HG03097 (cell line): ENCODE results near the gene PGA3.
"Not testable (repeated sequence)": the region's sequence is repeated elsewhere in the genome, so short reads cannot be mapped to it uniquely, and the experiment has no call there.

Experiments used
- ATAC-seq: cut with Tn5 transposase; IDR thresholded peaks from one replicate; pipeline ENCODE4 v1.9.1; 2021; ENCODE audit not compliant: unreplicated experiment, low FRiP score

PGA3 gene

DNA sequence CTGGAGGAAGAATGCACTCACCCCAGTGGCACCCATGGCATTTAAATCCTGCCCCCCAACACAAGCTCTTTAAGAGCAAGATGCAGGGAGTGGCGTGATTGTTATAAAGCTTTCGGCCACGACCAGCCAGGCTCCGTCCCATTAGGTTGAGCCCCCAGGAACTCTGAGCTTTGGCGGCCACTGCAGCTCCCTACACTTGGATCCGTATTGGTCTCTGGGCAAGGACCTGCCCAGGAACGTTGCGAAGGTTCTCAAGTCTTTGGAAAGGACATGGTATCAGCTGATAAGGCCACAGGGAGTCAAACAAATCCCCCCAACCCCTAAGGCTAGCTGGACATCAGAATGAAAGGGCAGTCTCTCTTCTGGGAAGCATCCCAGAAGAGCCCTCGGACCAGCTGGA is 32.7 kb upstream of the PGA3 start:
- ATAC-seq, result no peak

DNA sequence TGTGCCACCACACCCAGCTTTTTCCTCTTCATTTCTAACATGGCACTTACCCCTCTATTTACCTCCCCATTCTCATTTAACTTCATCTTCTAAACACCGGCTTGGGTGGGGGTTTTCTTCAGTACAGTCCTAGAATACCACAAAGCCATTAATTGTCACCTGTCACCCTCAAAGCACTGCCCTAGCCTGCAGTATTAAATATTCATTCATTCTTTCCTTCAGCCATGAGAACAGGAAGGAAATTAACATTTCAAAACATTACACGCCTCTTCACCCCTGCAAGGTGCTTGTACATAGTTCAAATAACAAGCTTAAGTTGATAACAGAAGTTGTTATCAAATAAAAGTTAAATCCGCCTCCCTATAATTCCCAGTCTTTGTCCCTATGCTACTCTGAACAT is 31.4 kb upstream of the PGA3 start:
- no peak for ATAC-seq

DNA sequence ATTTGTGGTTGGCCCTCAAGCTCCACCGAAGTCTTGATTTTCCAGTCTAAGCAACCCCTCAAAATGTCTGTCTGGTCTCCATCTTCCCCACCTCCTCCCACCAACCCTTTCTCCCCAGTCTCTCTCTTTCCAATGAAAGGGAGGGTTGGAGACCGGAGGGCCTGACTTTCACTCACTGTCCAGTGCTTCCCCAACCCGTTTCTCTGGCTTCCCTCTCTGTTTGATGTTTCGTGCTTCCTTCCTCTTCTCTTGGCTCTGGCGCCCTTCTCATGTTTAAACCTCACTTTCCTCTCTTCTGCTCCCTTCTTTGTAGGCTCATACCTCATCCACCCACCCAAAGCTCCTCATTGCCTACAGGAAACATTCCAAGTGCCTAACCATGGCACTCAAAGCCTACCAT is 31.0 kb upstream of the PGA3 start:
- ATAC-seq, result no peak

DNA sequence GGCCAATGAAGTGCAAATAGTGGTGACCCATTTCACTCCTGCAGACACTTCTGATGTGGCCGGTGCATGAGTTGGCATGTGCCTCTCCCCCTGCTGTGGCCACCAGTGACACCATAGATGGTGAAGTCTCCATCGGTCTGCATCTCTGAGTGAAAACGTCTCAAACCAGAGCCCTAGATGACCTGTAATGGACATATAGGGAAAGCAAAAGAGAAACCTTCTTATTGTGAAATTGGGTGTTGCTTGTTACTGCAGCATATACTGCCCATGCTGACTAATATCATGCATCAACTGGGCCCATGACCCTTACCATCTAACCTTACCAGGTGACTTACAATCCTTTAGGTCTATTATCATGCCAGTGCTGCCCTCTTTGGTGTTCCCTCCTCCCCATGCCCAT is 30.4 kb upstream of the PGA3 start:
- no peak for ATAC-seq

DNA sequence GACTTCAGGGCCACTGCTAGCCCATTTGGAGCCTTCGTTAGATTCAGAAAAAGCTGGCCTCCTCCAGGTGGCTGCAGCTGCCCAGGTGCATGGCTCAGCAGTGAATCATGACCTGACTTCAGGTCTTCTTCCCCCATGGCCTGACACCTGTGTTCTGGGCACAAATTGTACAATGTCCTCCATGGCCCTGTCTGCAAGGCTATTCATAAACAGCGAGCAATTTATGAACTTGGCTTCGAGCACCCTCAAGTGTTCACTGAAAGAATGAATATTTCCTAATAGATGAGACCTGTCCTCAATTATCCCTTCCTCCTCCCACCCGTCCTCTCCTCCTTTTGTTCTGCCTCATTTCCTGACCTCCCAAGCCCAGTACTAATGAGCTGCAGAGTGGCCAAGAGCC is 29.9 kb upstream of the PGA3 start:
- no peak for ATAC-seq

DNA sequence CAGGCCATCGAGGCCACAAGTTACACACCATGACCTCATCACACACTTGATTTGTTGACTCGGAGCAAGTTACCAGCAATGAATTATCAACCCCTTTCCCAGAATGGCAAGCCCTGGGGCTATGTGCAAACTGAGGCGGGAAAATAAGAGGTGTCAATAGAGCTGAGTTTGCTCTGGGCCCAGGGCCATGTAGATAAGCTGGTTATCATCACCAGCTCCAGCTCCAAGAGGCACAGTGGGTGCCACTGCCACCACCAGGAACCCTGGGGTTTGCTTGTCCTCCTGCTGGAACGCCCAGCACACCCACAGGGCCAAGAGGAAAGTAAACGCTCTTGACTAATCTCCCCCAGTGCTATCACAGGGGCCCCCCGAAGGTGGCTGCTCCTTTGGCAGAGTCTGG is 29.0 kb upstream of the PGA3 start:
- no peak for ATAC-seq

DNA sequence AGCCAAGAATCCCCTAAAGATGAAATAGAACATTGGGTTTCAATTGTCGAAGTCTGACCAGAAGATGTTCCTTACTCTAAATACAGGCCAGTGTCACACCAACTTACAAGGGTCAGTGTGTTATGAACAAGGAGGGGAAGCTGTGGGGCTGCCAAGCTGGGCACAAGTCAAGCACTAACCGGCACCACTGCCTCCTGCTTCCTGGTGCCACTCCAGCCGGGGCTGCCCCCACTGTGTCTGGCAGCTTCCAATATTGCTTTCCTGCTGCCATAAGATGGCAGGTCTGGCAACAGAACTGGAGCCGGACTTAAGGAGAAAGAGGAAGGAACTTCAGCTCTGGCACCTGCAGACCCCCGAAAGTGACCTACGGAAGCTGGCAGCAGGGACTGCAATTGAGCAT is 28.4 kb upstream of the PGA3 start:
- ATAC-seq, result no peak

DNA sequence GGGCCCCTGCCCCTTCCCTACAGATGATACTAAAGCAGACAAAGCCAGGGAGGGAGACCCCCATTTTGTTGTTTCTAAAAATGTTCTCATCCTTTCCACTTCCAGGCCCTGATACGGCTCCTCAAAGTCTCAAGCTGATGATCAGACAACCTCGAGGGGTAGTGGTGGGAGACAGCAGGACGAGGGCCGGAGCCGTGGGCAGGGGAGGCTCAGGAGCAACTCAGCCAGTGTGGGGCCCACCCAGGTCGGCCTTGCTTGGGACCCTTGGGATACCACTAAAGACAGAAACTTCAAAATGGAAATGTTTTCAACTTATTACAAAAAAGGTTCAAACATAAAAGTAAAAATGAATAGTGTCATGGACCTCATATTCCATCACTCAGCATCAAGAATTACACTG is 26.9 kb upstream of the PGA3 start:
- no peak for ATAC-seq

DNA sequence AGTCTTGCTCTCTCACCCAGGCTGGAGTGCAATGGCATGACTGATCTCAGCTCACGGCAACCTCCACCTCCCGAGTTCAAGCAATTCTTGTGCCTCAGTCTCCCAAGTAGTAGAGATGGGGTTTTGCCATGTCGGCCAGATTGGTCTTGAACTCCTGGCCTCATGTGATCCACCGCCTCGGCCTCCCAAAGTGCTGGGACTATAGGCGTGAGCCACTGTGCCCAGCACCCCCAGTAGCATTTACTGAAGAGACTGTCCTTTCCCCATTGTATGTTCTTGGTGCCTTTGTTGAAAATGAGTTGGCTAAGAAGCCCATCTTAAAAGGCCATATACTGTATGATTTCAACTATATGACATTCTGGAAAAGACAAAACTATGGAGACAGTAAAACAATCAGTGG is 23.1 kb upstream of the PGA3 start:
- ATAC-seq, result not testable (repeated sequence)

DNA sequence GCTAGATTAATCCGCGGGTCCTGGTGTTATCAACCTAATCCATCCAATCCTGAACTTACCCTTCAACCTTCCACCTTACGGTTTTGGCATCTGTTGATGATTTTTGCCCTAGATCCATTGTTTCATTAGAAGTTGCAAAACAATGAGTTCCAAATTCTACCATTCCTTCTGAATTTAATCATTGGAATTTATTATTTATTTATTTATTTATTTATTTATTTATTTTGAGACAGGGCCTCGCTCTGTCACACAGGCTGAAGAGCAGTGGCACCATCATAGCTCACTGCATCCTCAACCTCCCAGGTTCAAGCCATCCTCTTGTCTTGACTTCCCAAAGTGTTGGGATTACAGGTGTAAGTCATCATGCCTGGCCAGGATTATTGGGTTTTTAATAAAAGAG is 21.8 kb upstream of the PGA3 start:
- no peak for ATAC-seq

DNA sequence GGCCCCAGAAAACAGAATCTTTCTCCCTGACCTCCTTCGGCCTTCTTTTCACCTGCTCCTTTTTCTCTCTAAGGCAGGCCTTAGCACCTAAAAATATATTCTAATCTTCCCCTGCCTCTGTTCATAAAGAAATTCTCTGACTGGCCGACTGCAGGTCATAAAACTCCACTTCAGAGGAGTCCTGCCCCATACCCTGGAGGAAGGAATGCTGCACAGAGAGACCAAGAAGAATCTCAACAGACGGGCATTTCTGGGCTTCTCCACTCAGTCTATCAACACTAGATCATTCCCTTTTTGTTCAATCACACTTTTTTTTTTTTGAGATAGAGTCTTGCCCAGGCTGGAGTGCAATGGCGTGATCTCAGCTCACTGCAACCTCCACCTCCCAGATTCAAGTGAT is 19.7 kb upstream of the PGA3 start:
- ATAC-seq, result no peak

DNA sequence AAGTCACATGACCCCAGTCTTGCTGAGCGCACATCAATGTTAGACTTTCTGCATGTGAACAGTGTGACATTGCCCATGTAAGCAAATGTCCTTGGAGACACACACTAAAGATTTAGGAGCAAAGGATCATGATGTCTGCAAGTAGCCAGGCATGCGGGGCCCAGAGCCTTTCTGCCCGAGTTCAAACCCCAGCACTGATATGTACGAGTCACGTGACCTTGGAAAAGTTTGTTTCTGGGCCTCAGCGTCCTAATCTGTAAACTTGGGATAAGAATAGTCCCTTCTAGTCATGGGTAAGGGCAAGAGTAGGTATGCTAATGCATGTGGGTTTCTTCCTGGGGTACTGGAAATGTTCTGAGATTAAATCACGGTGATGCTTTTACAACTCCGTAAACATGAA is 16.8 kb upstream of the PGA3 start:
- no peak for ATAC-seq

DNA sequence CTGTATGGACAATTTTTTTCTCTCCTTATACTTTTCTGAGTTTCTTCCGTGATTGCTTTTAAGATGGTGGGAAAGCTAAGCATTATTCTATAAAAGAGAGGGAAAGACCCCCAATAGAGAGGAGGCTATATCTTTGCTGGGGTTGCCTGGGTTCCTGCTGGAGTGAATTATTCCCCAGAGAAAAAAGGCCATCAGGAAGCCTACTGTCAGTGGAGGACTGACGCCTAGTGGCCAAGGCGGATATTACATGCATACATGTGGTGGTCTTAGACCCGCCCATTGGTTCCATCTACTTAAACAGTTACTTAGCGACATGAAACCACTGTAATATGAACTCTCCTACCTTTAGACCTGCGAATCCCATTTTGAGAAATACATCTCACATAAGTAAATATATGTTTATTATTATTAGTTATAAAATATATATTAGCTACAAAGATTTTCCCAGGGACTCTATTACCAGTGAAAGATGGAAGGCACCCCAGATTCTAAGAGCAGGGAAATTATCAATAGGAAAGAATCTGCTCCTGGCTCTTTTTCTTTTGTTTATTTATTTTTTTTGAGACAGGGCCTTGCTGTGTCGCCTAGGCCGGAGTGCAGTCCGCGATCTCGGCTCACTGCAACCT is 15.7 kb upstream of the PGA3 start:
- ATAC-seq, result no peak

DNA sequence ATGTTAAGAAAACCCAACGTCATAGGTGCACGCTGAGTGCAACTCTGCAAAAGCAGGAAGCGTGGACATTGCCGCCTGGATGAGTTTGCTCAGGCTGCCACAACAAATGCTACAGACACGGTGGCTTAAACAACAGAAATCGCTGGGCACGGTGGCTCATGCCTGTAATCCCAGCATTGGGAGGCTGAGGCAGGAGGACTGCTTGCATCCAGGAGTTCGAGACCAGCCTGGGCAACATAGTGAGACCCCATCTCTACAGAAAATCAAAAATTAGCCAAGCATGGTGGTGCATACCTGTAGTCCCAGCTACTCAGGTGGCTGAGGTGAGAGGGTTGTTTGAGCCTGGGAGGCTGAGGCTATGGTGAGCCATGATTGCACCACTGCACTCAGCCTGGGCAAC is 13.4 kb upstream of the PGA3 start:
- no peak for ATAC-seq

DNA sequence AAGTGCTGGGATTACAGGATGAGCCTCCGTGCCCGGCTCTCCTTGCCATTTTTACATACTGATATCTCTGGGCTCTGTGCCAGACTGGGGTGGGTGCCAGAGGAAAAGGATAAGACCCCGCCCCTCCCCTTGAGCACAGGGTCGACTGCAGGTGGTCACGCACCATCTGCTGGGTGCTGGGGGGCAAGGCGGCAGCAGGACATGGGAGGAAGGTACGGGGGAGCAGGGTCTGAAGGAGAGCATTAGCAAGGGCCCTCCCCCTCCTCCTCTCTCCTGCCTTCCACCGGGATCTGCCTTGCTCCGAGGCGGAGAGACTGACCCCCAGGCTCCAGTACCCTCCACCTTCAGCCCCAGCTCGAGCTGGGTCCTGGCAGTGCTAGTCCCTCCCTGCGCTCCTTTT is 9.7 kb upstream of the PGA3 start:
- no peak for ATAC-seq

DNA sequence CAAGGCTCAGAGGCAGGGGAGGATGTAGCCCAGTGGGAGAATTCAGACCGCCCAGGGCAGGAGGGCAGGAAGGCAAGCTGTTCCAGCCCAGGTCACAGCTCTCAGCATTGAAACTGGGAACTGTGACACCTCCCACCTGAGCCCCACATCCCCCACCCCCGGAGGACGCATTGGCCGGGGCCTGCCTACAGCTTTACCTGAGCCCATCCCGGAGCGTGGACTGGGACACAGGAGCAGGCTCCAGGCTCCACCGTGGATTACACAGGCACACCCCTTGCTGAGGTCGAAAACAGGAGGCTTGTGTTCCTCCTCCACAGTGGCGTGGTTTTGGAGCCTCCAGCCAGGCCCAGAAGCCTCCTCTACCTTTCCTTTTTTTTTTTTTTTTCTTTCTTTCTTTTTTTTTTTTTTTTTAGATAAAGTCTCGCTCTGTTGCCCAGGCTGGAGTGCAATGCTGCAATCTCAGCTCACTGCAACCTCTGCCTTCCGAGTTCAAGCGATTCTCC is 9.1 kb upstream of the PGA3 start:
- ATAC-seq, result no peak

DNA sequence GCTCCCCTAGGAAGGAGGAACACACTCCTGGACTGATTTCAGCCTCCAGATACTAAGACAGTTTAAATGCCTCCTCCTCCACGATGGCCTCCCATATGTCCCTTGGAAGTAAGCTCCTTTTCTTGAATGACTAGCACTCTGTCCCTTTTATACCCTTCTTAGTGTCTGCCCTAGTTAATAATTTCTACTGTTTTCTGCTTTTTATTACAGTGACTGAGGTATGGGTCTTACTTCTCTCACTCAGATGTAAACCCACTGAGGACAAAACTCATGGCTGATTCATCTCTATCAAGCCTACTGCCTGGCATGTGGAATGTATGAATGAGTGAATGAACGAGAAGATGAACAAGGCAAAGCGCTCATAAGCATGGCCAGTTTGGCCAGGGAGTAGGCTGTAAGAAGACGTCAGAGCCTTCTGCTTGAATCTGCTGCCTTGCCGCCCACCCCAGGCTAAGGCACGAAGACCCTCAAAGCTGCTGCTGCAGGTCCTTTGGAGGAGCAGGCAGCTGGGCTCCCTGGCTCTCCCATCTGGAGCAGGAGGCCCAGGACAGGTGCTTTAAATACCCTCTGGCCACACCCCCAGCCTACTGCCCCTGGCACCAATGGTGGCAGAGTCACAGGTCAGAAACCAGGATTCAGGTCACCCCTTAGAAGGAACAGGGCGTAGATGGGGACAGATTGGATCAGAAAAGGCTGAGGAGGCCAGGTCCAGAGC is 8.2 kb upstream of the PGA3 start:
- no peak for ATAC-seq

DNA sequence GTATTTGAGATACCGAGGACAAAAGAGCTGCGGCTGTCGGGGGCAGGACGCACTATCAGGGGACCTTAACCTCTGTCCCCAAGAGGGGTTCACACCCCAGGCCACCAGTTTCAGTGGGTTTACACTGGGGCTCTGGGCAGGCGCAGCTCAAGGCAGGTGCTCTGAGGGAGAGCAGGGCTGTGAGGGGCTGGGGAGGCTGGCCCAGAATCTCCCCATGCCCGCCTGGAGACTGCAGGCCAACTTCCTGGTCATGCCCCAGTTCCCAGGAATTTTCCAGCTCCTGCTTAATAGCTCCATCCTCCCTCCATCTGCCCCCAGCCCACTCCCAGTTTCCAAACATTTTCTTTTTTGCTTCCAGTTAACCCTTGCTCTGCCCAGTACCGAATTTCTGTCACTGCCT is 7.6 kb upstream of the PGA3 start:
- ATAC-seq, result no peak

DNA sequence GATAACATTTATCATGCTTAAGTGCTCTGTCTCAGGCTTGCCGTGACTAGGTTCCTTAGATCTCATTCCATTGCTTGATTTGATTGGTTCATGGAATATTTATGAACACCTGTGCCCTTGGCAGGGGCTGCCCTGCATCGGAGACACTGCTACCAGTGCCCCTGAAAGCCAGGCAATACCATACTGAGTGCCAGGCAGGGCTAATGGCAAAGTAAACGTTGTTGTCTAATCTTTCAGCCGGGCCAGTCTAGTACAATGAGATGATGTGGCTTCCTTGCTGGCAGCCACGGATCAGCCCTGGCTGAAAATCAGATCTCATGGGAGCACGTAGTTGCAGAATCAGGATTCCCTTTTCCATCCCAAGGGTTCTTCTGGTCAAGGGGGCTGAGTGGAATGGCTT is 5.0 kb upstream of the PGA3 start:
- ATAC-seq, result no peak

DNA sequence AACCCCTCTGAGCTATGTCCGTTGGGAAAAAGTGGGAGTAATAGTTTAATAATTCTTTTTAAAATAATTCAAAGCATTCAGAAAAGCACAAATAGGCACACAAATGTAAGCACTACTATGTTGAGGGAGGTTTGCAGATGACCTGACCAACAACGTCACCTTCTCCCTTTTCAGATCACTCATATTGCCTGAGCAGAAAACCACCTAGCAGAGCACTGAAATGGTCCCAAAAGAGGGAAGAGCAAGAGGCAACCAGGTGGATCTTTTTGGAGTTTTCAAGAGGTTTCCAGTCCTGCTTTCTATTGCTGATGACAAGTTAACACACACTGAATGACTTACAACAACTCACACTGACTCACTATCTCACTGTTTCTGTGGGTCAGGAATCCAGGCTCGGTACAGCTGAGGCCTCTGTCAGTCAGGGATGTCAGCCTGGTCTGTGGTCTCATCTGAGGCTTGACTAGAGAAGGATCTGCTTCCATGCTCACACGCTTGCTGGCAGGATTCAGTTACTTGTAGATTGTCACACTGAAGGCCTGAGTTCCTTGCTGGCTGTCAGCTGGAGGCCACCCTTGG is 4.3 kb upstream of the PGA3 start:
- ATAC-seq, result no peak

DNA sequence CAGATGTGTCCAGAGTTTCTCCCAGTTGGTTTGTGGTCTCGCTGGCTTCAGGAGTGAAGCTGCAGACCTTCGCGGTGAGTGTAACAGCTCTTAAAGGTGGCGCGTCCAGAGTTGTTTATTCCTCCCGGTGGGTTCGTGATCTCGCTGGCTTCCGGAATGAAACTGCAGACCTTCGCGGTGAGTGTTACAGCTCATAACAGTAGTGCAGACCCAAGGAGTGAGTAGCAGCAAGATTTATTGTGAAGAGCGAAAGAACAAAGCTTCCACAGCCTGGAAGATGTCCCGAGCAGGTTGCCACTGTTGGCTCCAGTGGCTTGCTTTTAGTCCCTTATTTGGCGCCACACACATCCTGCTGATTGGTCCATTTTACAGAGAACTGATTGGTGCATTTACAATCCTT is 1.8 kb upstream of the PGA3 start:
- ATAC-seq, result no peak

DNA sequence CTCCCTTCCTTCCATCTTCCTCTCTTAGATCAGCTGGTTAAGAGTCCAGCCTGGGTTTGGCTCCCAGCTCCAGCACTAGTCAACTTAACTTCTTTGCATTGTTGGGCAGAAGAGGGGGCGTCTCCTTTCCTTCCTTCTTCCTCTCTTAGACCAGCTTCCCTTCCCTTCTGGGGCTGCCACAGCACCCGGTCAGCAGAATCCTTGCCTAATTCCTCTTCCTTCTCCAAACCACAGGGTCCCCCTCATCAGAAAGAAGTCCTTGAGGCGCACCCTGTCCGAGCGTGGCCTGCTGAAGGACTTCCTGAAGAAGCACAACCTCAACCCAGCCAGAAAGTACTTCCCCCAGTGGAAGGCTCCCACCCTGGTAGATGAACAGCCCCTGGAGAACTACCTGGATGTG is 558 bp downstream of the PGA3 start:
- not testable (repeated sequence) for ATAC-seq
